ENCODE measurements around the gene ASIC2. TPM values are rescaled to one million over a fixed set of nuclear protein-coding genes. Genes with fewer than 3 reads are reported as not detected.

Gene ASIC2
- total RNA-seq, 1 experiment from 2014 or later: 0.11 TPM

DNA sequence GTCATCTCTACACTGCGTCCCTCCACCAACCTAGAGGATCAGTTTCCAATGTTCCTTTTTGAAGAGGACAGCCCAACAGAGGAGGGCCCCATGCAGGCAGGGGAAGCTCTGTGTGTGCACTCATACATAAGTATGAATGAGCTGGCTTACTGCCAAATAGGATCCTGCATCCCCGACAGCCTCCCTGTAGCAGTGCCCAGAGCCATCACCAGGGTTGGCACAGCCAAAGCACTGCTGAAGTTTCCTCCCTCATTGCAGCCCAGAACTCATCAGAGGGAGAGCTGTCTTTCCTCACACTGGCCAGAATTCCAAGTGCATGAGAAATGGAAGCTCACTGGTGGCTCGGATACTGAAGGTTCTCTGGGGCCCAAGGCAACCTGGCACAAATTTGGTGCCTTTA is 114.4 kb downstream of the ASIC2 start:
- peaks cover 26% of the 10 kb centered on the region for H3K27me3 ChIP-seq (ENCODE audit: low read length)
- H2AFZ ChIP-seq (ENCODE audit: low read length): no peak overlapping the region
- no peaks in the 10 kb centered on the region for H3F3A ChIP-seq (ENCODE audit: low read length, unreplicated experiment)
- H4K20me1 ChIP-seq (ENCODE audit: low read length): no peaks in the 10 kb centered on the region
- H3K36me3 ChIP-seq (ENCODE audit: low read depth, low read length): no peaks in the 10 kb centered on the region
- DNase-seq (no peak), ATAC-seq (no peak)
- intact Hi-C loops (cut with micrococcal nuclease): no loop called here
- H3K9me3 ChIP-seq (ENCODE audit: low read length): no peaks in the 10 kb centered on the region
- no peaks in the 10 kb centered on the region for H3K4me1 ChIP-seq (ENCODE audit: insufficient read depth, low read length)
- H3K27ac ChIP-seq (ENCODE audit: low read length): no peak overlapping the region
- TF ChIP-seq CTCF (conservative IDR thresholded peaks at IDR 0.05; ENCODE audit: low read depth, low read length) (no peak), EZH2 (IDR thresholded peaks at IDR 0.05; ENCODE audit: low read length, unreplicated experiment) (no peak), EZH2phosphoT487 (IDR thresholded peaks at IDR 0.05; ENCODE audit: borderline replicate concordance, low read length) (no peak)
- H3K9ac ChIP-seq (ENCODE audit: low read length): no peak overlapping the region
- H3K9me2 ChIP-seq (replicated peaks; ENCODE audit: low read length): no peaks in the 10 kb centered on the region
- ChIA-PET POLR2A (ENCODE audit: unreplicated experiment) (no interaction called here), CTCF (no interaction called here)
- no peak overlapping the region for H3K4me3 ChIP-seq (ENCODE audit: low read length)
- no peaks in the 10 kb centered on the region for H3K79me2 ChIP-seq (ENCODE audit: low read length)
- BruUV-seq (replicated peaks): no TSS peak
- H3K4me2 ChIP-seq (ENCODE audit: low read length): no peak overlapping the region

GRCh38 chr17:33175562-33175961 is 117.5 kb downstream of the ASIC2 start:
- BruUV-seq (replicated peaks): no TSS peak
- ChIA-PET POLR2A (ENCODE audit: unreplicated experiment) (no interaction called here), CTCF (no interaction called here)
- Histone ChIP-seq H3K4me1 (ENCODE audit: insufficient read depth, low read length) (peaks cover 2% of the 10 kb centered on the region; the same call in 1 of the 2 replicates), H3K4me3 (ENCODE audit: low read length) (no peak overlapping the region), H3K27me3 (ENCODE audit: low read length) (peaks cover 7% of the 10 kb centered on the region; the same call in 1 of the 2 replicates), H3K9ac (ENCODE audit: low read length) (no peak overlapping the region), H4K20me1 (ENCODE audit: low read length) (no peaks in the 10 kb centered on the region), H3K79me2 (ENCODE audit: low read length) (no peaks in the 10 kb centered on the region), H3F3A (ENCODE audit: low read length, unreplicated experiment) (no peaks in the 10 kb centered on the region), H2AFZ (ENCODE audit: low read length) (no peak overlapping the region), H3K4me2 (ENCODE audit: low read length) (no peak overlapping the region), H3K36me3 (ENCODE audit: low read depth, low read length) (no peaks in the 10 kb centered on the region), H3K9me3 (ENCODE audit: low read length) (no peaks in the 10 kb centered on the region), H3K27ac (ENCODE audit: low read length) (no peak overlapping the region), H3K9me2 (replicated peaks; ENCODE audit: low read length) (no peaks in the 10 kb centered on the region)
- intact Hi-C loops (cut with micrococcal nuclease): no loop called here
- ATAC-seq (no peak), DNase-seq (no peak)
- no peak for TF ChIP-seq EZH2 (IDR thresholded peaks at IDR 0.05; ENCODE audit: low read length, unreplicated experiment)
- TF ChIP-seq EZH2phosphoT487 (IDR thresholded peaks at IDR 0.05; ENCODE audit: borderline replicate concordance, low read length): no peak
- no peak for TF ChIP-seq CTCF (conservative IDR thresholded peaks at IDR 0.05; ENCODE audit: low read depth, low read length)

GRCh38 chr17:33171931-33172330 is 121.2 kb downstream of the ASIC2 start:
- ATAC-seq (no peak), DNase-seq (no peak)
- Histone ChIP-seq H3K27me3 (ENCODE audit: low read length) (peaks cover 7% of the 10 kb centered on the region; the same call in 1 of the 2 replicates), H3K4me2 (ENCODE audit: low read length) (no peak overlapping the region), H3K9ac (ENCODE audit: low read length) (no peak overlapping the region), H2AFZ (ENCODE audit: low read length) (no peak overlapping the region), H3K4me3 (ENCODE audit: low read length) (no peak overlapping the region), H3F3A (ENCODE audit: low read length, unreplicated experiment) (no peaks in the 10 kb centered on the region), H3K4me1 (ENCODE audit: insufficient read depth, low read length) (peaks cover 17% of the 10 kb centered on the region; the same call in 1 of the 2 replicates), H3K36me3 (ENCODE audit: low read depth, low read length) (no peaks in the 10 kb centered on the region), H4K20me1 (ENCODE audit: low read length) (no peaks in the 10 kb centered on the region), H3K9me3 (ENCODE audit: low read length) (no peaks in the 10 kb centered on the region), H3K27ac (ENCODE audit: low read length) (no peak overlapping the region), H3K79me2 (ENCODE audit: low read length) (no peaks in the 10 kb centered on the region), H3K9me2 (replicated peaks; ENCODE audit: low read length) (no peaks in the 10 kb centered on the region)
- ChIA-PET CTCF (no interaction called here), POLR2A (ENCODE audit: unreplicated experiment) (no interaction called here)
- no peak for TF ChIP-seq EZH2phosphoT487 (IDR thresholded peaks at IDR 0.05; ENCODE audit: borderline replicate concordance, low read length)
- no peak for TF ChIP-seq CTCF (conservative IDR thresholded peaks at IDR 0.05; ENCODE audit: low read depth, low read length)
- TF ChIP-seq EZH2 (IDR thresholded peaks at IDR 0.05; ENCODE audit: low read length, unreplicated experiment): no peak
- intact Hi-C loops (cut with micrococcal nuclease): no loop called here
- no TSS peak for BruUV-seq (replicated peaks)
